Central memory CD8-positive, alpha-beta T cell (primary cell): ENCODE data around the gene PHF12.

ENCODE experiments used
- ATAC-seq: fragments of 150-1000 bp; cut with Tn5 transposase; replicated peaks from 2 replicates; pipeline ENCODE4 v1.10.0; 2022; ENCODE audit warnings: mild to moderate bottlenecking, moderate FRiP score, moderate number of reproducible peaks; ENCODE audit not compliant: poor library complexity, severe bottlenecking; ENCODE audit errors: extremely low read depth
- DNase-seq, 2 donors: peaks; one replicate each; pipeline ENCODE4 v3.0.0; 2021; ENCODE audit warnings: low spot score in 2 of 2
- H3K27ac Mint-ChIP-seq: one replicate; pipeline ENCODE4 v1.8.0; 2022; ENCODE audit warnings: low read depth, mild to moderate bottlenecking, moderate library complexity, mixed read lengths
- H3K27me3 Mint-ChIP-seq: one replicate; pipeline ENCODE4 v1.8.0; 2022; ENCODE audit warnings: mixed read lengths
- H3K36me3 Mint-ChIP-seq: one replicate; pipeline ENCODE4 v1.8.0; 2022; ENCODE audit warnings: mild to moderate bottlenecking, moderate library complexity, mixed read lengths; ENCODE audit not compliant: insufficient read depth
- H3K4me1 Mint-ChIP-seq: one replicate; pipeline ENCODE4 v1.8.0; 2022; ENCODE audit warnings: mixed read lengths
- H3K4me3 Mint-ChIP-seq: one replicate; pipeline ENCODE4 v1.8.0; 2022; ENCODE audit warnings: mild to moderate bottlenecking, moderate library complexity, mixed read lengths
- H3K9me3 Mint-ChIP-seq: one replicate; pipeline ENCODE4 v1.8.0; 2022; ENCODE audit warnings: mixed read lengths

The PHF12 gene

DNA sequence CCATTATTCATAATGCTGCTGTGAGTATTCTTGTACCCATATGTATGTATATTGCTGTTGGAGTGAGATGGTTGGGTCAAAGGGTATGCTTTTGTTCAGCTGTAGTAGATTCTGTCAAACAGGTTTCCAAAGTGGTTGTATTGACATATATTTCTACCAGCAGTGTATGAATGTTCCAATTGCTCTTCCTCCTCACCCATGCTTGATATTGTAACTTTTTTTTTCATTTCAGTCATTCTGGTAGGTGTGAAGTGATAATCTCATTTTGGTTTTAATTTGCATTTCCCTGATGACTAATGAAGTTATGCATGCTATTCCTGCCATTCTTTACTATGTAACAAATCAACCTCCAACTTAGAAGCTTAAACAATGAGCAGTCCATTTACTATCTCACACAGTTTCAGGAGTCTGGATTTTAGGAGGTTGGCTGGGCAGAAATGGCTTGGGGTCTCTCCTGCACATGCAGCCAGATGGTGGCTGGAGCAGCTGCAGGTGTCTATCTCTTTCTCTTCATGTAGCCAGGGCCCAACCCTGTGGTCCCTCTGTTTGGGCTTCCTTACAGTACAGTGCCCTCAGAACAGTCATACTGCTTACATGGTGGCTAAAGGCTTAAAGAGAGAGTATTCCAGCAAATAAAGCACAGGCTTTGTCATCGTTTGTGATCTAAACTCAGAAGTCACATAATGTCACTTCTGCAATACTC, 75.3 kb downstream of the PHF12 start:
- H3K27ac Mint-ChIP-seq, result no peak overlapping the region
- peaks cover 19% of the 10 kb centered on the region for H3K4me1 Mint-ChIP-seq
- DNase-seq (no peak), ATAC-seq (no peak)
- H3K27me3 Mint-ChIP-seq, result no peaks in the 10 kb centered on the region
- no peaks in the 10 kb centered on the region for H3K9me3 Mint-ChIP-seq
- H3K36me3 Mint-ChIP-seq, result peaks cover 15% of the 10 kb centered on the region
- no peak overlapping the region for H3K4me3 Mint-ChIP-seq

DNA sequence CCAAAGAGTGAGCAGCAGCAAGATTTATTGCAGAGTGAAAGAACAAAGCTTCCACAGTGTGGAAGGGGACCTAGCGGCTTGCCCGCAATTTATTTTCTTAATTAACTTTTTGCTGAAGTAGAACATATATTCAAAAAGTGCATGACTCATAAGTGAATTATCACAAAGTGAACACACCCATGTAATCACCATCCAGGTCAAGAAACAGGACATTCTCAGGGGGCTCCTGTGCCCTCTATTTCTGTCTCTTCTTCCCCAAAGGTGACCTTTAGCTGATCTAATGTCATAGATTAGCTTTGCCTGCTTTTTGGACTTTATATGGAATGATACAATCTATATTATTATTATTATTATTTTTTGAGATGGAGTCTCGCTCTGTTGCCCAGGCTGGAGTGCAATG, 76.6 kb downstream of the PHF12 start:
- DNase-seq, result no peak
- H3K27me3 Mint-ChIP-seq, result no peaks in the 10 kb centered on the region
- no peak overlapping the region for H3K27ac Mint-ChIP-seq
- no peak overlapping the region for H3K4me3 Mint-ChIP-seq
- H3K4me1 Mint-ChIP-seq, result peaks cover 22% of the 10 kb centered on the region
- H3K9me3 Mint-ChIP-seq, result no peaks in the 10 kb centered on the region
- H3K36me3 Mint-ChIP-seq, result peaks cover 8% of the 10 kb centered on the region
- ATAC-seq, result no peak

DNA sequence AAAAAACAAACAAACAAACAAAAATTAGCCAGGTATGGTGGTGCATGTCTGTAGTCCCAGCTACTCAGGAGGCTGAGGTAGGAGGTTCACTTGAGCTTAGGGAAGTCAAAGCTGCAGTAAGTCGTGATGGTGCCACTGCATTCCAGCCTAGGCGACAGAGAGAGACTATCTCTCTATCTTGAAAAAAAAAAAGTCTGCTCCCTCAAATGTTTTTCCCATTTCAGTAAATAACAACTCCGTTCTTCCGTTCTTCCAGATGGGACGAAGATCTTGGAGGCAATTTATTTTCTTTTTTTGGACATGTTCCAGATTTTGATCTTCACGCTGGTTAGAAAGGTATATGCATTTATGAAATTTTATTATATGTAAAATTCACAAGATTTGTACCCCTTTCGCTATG, 77.5 kb downstream of the PHF12 start:
- ATAC-seq (no peak), DNase-seq (no peak)
- H3K36me3 Mint-ChIP-seq, result peaks cover 5% of the 10 kb centered on the region
- H3K27me3 Mint-ChIP-seq, result no peaks in the 10 kb centered on the region
- H3K4me3 Mint-ChIP-seq, result no peak overlapping the region
- H3K9me3 Mint-ChIP-seq, result no peaks in the 10 kb centered on the region
- peaks cover 22% of the 10 kb centered on the region for H3K4me1 Mint-ChIP-seq
- H3K27ac Mint-ChIP-seq, result no peak overlapping the region

DNA sequence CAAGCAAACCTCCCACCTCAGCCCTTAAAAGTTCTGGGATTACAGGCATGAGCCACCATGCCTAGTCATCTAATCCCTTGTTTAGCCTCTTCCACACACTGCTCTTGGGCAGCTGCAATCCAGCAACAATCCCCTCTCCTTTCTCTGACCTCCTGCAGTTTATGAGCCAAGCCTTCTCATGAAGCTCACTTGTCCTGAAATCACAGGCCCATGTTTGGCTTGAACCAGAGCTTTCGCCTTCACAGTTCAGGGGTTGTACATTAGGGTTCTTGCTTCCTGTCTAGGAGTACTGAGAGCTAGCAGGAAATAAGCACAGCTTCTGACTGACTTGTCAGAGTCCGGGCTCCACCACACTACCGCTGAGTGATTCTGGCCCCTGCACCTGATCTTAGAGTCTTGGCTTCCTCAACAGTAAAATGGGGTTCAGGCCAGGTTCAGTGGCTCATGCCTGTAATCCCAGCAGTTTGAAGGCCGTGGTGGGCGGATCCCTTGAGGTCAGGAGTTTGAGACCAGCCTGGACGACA, 80.2 kb downstream of the PHF12 start:
- peak in 1 of 2 donors; percentile 15 for DNase-seq
- H3K9me3 Mint-ChIP-seq, result no peaks in the 10 kb centered on the region
- H3K27me3 Mint-ChIP-seq, result no peaks in the 10 kb centered on the region
- ATAC-seq, result peak; percentile 99
- peak overlapping the region; percentile 11 for H3K4me3 Mint-ChIP-seq
- peak overlapping the region; percentile 78 for H3K27ac Mint-ChIP-seq
- no peaks in the 10 kb centered on the region for H3K36me3 Mint-ChIP-seq
- peaks cover 18% of the 10 kb centered on the region for H3K4me1 Mint-ChIP-seq

DNA sequence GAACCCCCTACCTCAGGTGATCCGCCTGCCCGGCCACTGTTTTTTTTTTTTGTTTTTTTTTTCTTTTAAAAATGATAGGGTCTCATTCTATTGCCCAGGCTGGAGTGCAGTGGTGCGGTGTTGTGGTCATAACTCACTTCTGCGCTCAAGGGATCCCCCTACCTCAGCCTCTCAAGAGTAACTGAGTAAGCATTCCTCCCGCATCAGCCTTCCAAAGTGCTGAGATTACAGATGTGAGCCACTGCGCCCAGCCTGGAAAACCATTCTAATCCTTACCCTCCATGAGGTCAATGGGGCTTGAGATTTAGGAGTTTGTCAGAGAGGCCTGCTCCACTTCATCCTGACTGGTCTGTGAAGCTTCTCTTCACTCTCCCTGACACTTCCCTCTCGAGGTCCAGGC, 84.0 kb downstream of the PHF12 start:
- H3K36me3 Mint-ChIP-seq, result no peaks in the 10 kb centered on the region
- no peak overlapping the region for H3K4me3 Mint-ChIP-seq
- H3K4me1 Mint-ChIP-seq, result peaks cover 11% of the 10 kb centered on the region
- DNase-seq, result no peak
- H3K27ac Mint-ChIP-seq, result no peak overlapping the region
- no peak for ATAC-seq
- H3K9me3 Mint-ChIP-seq, result no peaks in the 10 kb centered on the region
- H3K27me3 Mint-ChIP-seq, result no peaks in the 10 kb centered on the region

DNA sequence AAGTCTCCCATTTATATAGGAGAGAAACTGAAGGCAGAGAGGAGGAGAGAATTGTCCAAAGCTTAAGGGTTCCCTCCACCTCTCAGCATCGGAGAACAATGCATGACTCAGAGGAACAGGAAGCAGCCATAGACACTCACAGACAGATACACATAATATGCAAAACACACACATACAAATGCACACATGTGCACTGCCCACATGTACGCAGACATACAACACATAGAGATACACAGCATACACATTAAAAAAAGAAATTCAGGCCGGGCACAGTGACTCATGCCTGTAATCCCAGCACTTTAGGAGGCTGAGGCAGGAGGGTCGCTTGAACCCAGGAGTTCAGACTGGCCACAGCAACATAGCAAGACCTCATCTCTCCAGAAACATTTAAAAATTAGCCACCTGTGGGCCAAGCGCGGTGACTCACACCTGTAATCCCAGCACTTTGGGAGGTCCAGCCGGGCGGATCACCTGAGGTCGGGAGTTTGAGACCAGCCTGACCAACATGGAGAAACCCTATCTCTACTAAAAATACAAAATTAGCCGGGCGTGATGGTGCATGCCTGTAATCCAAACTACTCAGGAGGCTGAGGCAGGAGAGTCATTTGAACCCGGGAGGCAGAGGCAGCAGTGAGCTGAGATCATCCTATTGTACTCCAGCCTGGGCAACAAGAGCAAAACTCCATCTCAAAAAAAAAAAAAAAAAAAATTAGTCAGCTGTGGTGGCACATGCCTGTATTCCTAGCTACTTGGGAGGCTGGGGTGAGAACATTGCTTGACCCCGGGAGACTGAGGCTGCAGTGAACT, 85.2 kb downstream of the PHF12 start:
- H3K27ac Mint-ChIP-seq, result no peak overlapping the region

DNA sequence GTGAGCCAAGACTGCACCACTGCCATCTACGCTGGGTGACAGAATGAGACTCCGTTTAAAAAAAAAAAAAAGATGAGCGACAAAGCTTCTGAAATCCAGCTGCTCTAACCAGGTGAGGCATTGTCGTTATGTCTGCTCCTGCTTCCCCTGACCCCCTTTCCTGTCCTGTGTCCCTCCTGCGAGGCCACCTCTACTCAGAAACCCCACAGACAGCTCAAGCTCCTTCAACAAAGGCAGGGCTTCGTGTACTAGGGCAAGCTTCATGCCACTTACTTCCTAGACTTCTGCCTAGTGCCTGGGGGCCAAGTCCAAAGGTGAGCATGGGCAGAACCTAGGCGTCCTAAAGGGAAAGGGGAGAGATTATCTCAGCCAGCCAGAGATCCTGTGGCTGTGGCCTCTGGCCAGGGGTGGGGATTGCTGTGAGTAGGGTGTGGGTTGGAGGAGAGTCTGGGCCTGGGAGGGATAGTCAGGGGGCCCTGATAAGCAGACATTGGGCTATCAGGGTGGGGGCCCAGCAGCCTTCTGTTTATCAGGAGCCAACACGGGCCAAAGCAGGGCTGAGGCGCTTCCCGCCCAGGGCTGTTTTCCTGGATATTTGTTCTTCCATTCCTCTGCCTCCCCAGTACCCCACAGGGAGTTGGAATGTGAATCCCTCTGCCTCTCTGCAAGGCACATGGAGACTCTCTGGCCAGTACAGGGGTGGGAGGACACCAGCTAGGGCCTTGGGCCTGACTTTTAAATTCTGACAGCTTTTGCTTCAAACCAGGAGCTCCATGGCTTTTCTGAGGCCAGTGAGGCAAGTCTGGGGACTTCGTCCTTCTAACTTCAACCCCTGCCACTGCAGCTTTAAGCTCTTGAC, 86.1 kb downstream of the PHF12 start:
- H3K9me3 Mint-ChIP-seq, result no peaks in the 10 kb centered on the region
- H3K27me3 Mint-ChIP-seq, result no peaks in the 10 kb centered on the region
- H3K36me3 Mint-ChIP-seq, result peaks cover 6% of the 10 kb centered on the region
- DNase-seq (no peak), ATAC-seq (no peak)
- H3K4me1 Mint-ChIP-seq, result peaks cover 5% of the 10 kb centered on the region
- H3K4me3 Mint-ChIP-seq, result no peak overlapping the region
- H3K27ac Mint-ChIP-seq, result no peak overlapping the region

More for the DNA sequence above, 85.2 kb downstream of the PHF12 start:
- H3K4me3 Mint-ChIP-seq, result no peak overlapping the region
- no peak for DNase-seq
- no peaks in the 10 kb centered on the region for H3K9me3 Mint-ChIP-seq
- H3K36me3 Mint-ChIP-seq, result peaks cover 4% of the 10 kb centered on the region
- no peaks in the 10 kb centered on the region for H3K27me3 Mint-ChIP-seq
- ATAC-seq, result no peak
- H3K4me1 Mint-ChIP-seq, result peaks cover 9% of the 10 kb centered on the region

DNA sequence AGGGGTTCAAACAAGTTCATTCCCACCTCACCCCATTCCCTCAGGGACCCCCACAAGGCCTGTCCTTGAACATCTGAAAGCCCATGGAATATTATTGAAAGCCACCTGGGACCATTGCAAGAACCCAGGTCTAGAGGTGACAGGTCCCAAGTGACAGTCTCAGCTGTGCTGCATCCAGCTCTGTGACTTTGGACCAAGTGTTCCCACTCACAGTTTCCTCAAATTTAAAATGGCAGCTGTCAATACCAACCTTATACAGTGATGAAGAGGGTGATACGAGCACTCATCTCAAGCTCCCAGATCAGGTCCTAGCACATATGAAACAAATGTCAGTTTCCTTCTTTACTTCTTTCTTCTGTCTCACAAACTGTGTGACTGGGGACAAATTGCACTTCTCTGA, 87.4 kb downstream of the PHF12 start:
- peaks cover 5% of the 10 kb centered on the region for H3K4me1 Mint-ChIP-seq
- no peaks in the 10 kb centered on the region for H3K27me3 Mint-ChIP-seq
- DNase-seq (no peak), ATAC-seq (no peak)
- no peak overlapping the region for H3K27ac Mint-ChIP-seq
- H3K36me3 Mint-ChIP-seq, result peaks cover 15% of the 10 kb centered on the region
- H3K4me3 Mint-ChIP-seq, result no peak overlapping the region
- H3K9me3 Mint-ChIP-seq, result no peaks in the 10 kb centered on the region

DNA sequence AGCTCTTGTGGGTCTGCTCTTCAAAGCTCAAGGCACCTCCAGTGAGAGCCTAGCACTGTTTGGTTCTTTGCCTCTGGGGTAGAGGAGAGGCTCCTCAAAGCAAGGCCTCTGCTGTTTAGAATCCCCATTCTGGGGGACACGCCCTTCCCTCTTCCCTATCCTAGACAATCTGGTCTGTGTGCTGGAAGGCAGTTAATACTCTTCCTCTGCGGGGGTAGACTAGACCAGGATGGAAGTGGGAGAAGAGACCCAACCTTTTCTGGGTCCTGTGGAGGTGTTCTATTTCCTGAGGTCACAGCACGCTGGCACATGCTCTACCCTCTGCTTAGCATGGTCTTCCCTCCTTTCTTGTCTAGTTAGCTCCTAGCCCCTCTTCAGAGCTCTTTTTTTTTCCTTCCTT, 88.8 kb downstream of the PHF12 start:
- no peak overlapping the region for H3K27ac Mint-ChIP-seq
- peaks cover 5% of the 10 kb centered on the region for H3K4me1 Mint-ChIP-seq
- peaks cover 22% of the 10 kb centered on the region for H3K36me3 Mint-ChIP-seq
- no peak for ATAC-seq
- H3K9me3 Mint-ChIP-seq, result no peaks in the 10 kb centered on the region
- DNase-seq, result no peak
- no peaks in the 10 kb centered on the region for H3K27me3 Mint-ChIP-seq
- H3K4me3 Mint-ChIP-seq, result no peak overlapping the region

DNA sequence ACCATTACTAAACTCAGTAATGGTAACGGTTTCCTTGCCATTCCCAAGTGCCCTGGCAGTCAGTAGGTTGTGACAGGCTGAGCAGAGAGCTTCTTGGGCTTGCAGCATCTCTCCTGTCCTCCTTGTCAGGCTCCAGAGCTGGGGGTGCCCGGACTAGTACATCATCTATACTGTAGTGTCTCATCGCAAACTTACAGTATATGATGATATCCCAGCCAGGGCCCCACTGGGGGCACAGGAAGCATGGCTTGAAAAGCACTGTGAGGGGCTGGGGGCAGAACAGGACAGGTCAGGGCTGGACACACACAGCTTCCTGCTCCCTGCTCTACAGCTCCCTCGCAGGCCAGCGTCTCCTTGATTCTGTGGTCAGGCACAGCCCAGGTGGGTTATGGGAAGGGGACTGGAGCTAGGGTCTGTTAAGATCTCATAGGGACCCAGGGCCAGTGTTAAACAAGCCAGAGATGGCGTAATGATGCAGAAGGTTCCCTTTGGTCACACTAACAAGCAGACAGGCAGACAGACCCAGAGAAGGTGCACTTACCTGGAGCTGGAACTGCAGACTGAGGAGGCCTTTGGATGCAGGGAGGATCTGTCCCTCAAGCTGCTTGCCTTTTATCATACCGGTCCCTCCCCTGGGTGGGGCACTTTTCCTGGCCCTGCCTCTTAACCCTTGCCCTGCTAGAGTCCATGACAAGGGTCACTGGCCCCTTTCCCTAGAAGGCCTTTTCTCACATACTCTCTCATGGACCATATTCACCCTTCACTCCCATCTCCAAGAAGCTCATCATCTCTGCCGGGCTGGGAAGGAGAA, 89.7 kb downstream of the PHF12 start:
- H3K27me3 Mint-ChIP-seq, result no peaks in the 10 kb centered on the region
- H3K27ac Mint-ChIP-seq, result no peak overlapping the region
- H3K36me3 Mint-ChIP-seq, result peaks cover 22% of the 10 kb centered on the region
- DNase-seq (no peak), ATAC-seq (no peak)
- peaks cover 5% of the 10 kb centered on the region for H3K4me1 Mint-ChIP-seq
- H3K4me3 Mint-ChIP-seq, result no peak overlapping the region
- no peaks in the 10 kb centered on the region for H3K9me3 Mint-ChIP-seq

DNA sequence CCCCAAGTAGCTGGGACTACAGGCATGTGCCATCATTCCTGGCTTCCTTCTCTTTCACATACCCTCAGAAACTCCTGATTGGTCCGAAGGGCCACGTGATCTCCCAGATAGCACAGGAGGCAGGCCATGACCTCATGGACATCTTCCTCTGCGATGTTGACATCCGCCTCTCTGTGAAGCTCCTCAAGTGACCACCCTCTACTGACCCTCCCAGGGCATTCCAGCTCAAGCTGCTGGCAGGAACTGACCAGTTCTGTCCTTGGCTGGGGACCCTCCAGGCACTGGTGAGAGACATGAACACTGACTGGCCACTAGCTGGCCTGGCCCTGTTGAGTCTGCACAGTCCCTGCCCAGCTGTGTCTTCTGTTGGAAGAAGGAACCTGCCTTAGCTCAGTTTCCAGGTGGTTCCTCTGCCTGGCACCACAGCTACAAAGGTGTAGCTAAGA, 90.9 kb downstream of the PHF12 start:
- Mint-ChIP-seq H3K27ac (no peak overlapping the region), H3K9me3 (no peaks in the 10 kb centered on the region), H3K27me3 (no peaks in the 10 kb centered on the region), H3K4me1 (peaks cover 6% of the 10 kb centered on the region), H3K4me3 (no peak overlapping the region), H3K36me3 (peaks cover 22% of the 10 kb centered on the region)
- no peak for DNase-seq
- ATAC-seq, result no peak
